ENCODE data around the gene ELMOD1. TPM values are rescaled to one million over a fixed set of nuclear protein-coding genes. Genes with fewer than 3 reads are reported as not detected.

ELMOD1 gene
- not detected in 2 replicates for total RNA-seq (2021)
- percentile 7 among the genes with signal in this experiment for Bru-seq, nascent RNA
- BruChase-seq, experiment 1, labeled RNA remaining after a 2-hour chase: percentile 7 among the genes with signal in this experiment
- percentile 3 among the genes with signal in this experiment for BruChase-seq, experiment 2, labeled RNA remaining after a 6-hour chase
- long read RNA-seq: 0 reads

GRCh38 chr11:107590460-107591377 is at the start of gene ELMOD1:
ELMOD1 (plus strand) TSS chr11:107591147; CDS start chr11:107618190, 27,043 bp downstream.
- BruUV-seq (replicated peaks): no TSS peak
- DNase-seq (ENCODE audit: low spot score): peak; percentile 65
- ChIA-PET POLR2A (ENCODE audit: low non-redundant PET) (no interaction called here), CTCF (no interaction called here)
- intact Hi-C loops (cut with micrococcal nuclease; ENCODE audit: unreplicated experiment): no loop called here
- no peaks in the 10 kb centered on the region for H3K36me3 ChIP-seq (ENCODE audit: insufficient read depth, low read length, poor library complexity, severe bottlenecking)
- no peak within 1 kb of the TSS for H3K27ac ChIP-seq (ENCODE audit: low read depth, low read length, poor library complexity, severe bottlenecking)
- peaks cover 12% of the 10 kb centered on the region for H3K4me1 ChIP-seq (ENCODE audit: insufficient read depth, low read length, poor library complexity, severe bottlenecking)
- no peaks in the 10 kb centered on the region for H3K9me3 ChIP-seq (ENCODE audit: low read depth, low read length, poor library complexity, severe bottlenecking)
- TF ChIP-seq, protein P1, sequence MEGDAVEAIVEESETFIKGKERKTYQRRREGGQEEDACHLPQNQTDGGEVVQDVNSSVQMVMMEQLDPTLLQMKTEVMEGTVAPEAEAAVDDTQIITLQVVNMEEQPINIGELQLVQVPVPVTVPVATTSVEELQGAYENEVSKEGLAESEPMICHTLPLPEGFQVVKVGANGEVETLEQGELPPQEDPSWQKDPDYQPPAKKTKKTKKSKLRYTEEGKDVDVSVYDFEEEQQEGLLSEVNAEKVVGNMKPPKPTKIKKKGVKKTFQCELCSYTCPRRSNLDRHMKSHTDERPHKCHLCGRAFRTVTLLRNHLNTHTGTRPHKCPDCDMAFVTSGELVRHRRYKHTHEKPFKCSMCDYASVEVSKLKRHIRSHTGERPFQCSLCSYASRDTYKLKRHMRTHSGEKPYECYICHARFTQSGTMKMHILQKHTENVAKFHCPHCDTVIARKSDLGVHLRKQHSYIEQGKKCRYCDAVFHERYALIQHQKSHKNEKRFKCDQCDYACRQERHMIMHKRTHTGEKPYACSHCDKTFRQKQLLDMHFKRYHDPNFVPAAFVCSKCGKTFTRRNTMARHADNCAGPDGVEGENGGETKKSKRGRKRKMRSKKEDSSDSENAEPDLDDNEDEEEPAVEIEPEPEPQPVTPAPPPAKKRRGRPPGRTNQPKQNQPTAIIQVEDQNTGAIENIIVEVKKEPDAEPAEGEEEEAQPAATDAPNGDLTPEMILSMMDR (conservative IDR thresholded peaks at IDR 0.05; ENCODE audit: low read depth, low read length): no peak
- no peak for TF ChIP-seq EZH2 (IDR thresholded peaks at IDR 0.05; ENCODE audit: borderline replicate concordance, low read depth, low read length, poor library complexity, severe bottlenecking)
- H3K27me3 ChIP-seq (replicated peaks; ENCODE audit: insufficient read depth, low read depth, low read length, poor library complexity): peaks cover 81% of the 10 kb centered on the region
- H3K4me3 ChIP-seq (ENCODE audit: low read depth, low read length, poor library complexity, severe bottlenecking): peak within 1 kb of the TSS; percentile 49

GRCh38 chr11:107545101-107545514 is 45.8 kb upstream of the ELMOD1 start:
- intact Hi-C loops (cut with micrococcal nuclease; ENCODE audit: unreplicated experiment): no loop called here
- TF ChIP-seq EZH2 (IDR thresholded peaks at IDR 0.05; ENCODE audit: borderline replicate concordance, low read depth, low read length, poor library complexity, severe bottlenecking): no peak
- TF ChIP-seq, protein P1 (conservative IDR thresholded peaks at IDR 0.05; ENCODE audit: low read depth, low read length): no peak
- POLR2A ChIA-PET (ENCODE audit: low non-redundant PET): no interaction called here
- no peak for DNase-seq (ENCODE audit: low spot score)
- CTCF ChIA-PET: no interaction called here
- H3K27me3 ChIP-seq (replicated peaks; ENCODE audit: insufficient read depth, low read depth, low read length, poor library complexity): no peaks in the 10 kb centered on the region
- no peaks in the 10 kb centered on the region for H3K9me3 ChIP-seq (ENCODE audit: low read depth, low read length, poor library complexity, severe bottlenecking)
- no peak overlapping the region for H3K27ac ChIP-seq (ENCODE audit: low read depth, low read length, poor library complexity, severe bottlenecking)
- no peak overlapping the region for H3K4me3 ChIP-seq (ENCODE audit: low read depth, low read length, poor library complexity, severe bottlenecking)
- no peaks in the 10 kb centered on the region for H3K36me3 ChIP-seq (ENCODE audit: insufficient read depth, low read length, poor library complexity, severe bottlenecking)
- no TSS peak for BruUV-seq (replicated peaks)
- no peaks in the 10 kb centered on the region for H3K4me1 ChIP-seq (ENCODE audit: insufficient read depth, low read length, poor library complexity, severe bottlenecking)

- H3K27ac ChIP-seq (ENCODE audit: low read depth, low read length, poor library complexity, severe bottlenecking): no peak overlapping the region
- H3K36me3 ChIP-seq (ENCODE audit: insufficient read depth, low read length, poor library complexity, severe bottlenecking): no peaks in the 10 kb centered on the region
- no peaks in the 10 kb centered on the region for H3K4me1 ChIP-seq (ENCODE audit: insufficient read depth, low read length, poor library complexity, severe bottlenecking)
- no peaks in the 10 kb centered on the region for H3K27me3 ChIP-seq (replicated peaks; ENCODE audit: insufficient read depth, low read depth, low read length, poor library complexity)
- H3K9me3 ChIP-seq (ENCODE audit: low read depth, low read length, poor library complexity, severe bottlenecking): no peaks in the 10 kb centered on the region
- no TSS peak for BruUV-seq (replicated peaks)
- TF ChIP-seq EZH2 (IDR thresholded peaks at IDR 0.05; ENCODE audit: borderline replicate concordance, low read depth, low read length, poor library complexity, severe bottlenecking): no peak
- TF ChIP-seq, protein P1 (conservative IDR thresholded peaks at IDR 0.05; ENCODE audit: low read depth, low read length): no peak
- no peak for DNase-seq (ENCODE audit: low spot score)
- ChIA-PET CTCF (no interaction called here), POLR2A (ENCODE audit: low non-redundant PET) (no interaction called here)
- intact Hi-C loops (cut with micrococcal nuclease; ENCODE audit: unreplicated experiment): no loop called here
- H3K4me3 ChIP-seq (ENCODE audit: low read depth, low read length, poor library complexity, severe bottlenecking): no peak overlapping the region
These were observed 43.0 kb upstream of the ELMOD1 start for GRCh38 chr11:107547961-107548360.
